IPS-18c (cell line): ENCODE measurements around the gene DPEP1.
"Not testable (repeated sequence)": the region's sequence is repeated elsewhere in the genome, so short reads cannot be mapped to it uniquely, and the experiment has no call there.

ENCODE experiments used
- H3K4me3 ChIP-seq: 2 replicates; pipeline ENCODE4 v1.7.0; 2013; ENCODE audit warnings: low read depth, mild to moderate bottlenecking, low read length, moderate library complexity; ENCODE audit not compliant: insufficient read depth
- H3K9me3 ChIP-seq: one replicate; pipeline ENCODE4 v1.6.1; 2013; ENCODE audit warnings: mild to moderate bottlenecking, low read length, moderate library complexity; ENCODE audit not compliant: control insufficient read depth, insufficient read depth

DPEP1 gene

DNA sequence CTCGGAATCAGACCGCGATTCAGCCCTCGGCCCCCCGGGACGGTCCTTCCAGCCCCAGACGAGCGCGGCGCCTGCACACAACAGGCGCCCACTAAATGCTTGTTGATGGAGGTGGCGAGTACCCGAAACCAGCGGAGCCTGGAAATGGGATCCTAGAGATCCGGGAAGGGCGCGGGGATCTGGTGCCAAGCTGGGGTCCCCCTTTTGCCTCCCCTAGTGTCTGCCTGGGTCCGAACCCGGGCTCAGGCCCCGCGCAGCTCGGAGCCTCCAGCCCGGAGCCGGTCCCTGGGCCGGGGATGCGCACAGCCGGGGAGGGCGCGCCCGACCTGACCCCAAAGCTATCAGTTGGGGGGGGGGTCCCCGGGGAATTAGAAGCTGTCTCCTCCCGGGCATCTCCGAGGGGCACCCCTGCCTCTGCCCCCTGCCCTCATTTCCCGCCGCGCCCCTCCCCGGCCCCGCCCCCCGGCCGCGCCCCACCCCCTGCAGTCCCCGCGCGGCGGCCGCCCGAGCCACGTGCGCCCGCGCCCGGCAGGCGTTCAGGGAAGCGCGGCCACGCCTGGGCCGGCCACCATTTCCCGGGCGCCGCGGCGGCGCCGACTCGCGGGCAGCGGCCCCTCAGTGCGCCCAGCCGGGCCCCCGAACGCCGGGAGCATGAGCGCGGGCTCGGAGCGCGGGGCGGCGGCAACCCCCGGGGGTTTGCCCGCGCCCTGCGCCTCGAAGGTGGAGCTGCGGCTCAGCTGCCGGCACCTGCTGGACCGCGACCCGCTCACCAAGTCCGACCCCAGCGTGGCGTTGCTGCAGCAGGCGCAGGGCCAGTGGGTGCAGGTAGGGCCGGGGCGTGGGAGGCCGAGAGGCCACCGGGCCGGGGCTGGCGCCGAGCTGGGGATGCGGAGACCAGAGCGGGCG lies 37.9 kb upstream of the DPEP1 start, which contains the start of gene CPNE7:
Gene CPNE7, plus strand, starts transcription at position 512 of the 906 bp plus-strand sequence. Its CDS starts 140 bp downstream, at position 652.
- H3K9me3 ChIP-seq: no peaks in the 10 kb centered on the region
- peak within 1 kb of the TSS; percentile 72 for H3K4me3 ChIP-seq

DNA sequence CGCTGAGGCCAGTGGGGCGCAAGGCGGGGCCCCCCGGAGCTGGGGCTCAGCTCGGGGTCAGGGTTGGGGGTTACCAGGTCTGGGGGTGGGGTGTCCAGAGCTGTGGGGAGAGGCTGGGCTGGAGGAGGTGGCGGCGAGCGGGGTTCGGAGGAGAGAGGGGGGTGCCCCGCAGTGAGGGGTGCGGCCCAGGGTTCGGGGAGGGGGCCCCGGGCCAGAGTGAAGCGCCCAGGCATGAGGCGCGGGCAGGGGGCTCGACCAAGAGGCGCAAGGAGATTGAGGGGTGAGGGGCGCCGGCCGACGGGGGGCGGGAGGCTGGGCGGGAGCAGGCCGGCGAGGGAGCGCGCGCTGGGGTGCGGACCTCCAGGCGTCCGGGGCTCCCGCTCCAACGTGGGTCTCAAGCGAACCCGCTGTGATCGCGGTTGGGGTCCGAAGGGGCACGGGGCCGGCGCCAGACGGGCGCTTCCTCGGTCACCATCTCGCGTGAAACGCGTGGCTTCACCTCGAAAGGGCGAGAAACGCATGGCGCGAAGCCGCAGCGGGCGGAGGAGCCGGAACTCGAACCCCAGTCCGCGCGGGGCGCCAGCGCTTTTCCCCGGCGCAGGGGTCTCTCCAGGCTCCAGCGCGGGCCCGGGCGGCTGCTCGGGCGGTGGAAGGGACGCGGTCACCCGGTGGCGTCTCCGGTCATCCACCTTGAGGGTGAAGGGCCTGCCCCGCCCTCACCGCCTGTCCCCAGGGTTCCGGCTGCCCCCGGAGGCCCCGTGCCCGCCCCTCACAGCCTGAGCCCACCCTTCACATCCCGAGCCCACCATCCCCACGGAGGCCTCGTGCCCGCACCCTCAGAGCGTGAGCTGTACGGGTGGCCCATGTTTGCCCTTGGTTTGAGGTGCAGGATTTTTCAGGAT lies 37.0 kb upstream of the DPEP1 start:
- peak overlapping the region; percentile 60 for H3K4me3 ChIP-seq
- no peaks in the 10 kb centered on the region for H3K9me3 ChIP-seq

DNA sequence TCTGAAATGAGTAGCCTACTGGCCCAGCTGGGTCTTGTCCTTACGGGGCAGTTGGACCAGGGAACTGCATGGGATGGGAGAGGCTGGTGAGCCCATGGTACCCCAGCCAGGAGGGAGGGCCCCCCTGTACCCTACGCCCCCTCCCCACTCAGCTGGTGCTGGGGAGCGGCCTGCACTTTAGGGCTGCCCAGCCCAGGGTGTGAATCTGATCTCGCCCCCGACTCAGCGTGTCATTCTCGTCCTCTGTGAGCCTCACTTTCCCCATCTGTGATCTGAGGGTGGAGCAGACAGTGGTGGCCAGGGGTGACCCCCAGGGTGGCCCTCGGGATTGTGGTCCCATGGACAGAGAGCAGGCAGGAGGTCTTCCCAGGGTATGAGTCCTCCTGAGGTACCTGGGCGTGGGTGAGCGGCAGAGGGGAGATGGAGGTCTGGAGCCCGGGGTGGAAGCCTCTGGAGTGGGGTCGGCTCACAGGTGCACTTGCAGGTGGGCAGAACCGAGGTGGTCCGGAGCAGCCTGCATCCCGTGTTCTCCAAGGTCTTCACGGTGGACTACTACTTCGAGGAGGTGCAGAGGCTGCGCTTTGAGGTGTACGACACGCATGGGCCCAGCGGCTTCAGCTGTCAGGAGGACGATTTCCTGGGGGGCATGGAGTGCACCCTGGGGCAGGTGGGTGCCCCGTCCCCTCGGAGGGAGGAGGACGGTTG lies 36.2 kb upstream of the DPEP1 start:
- Histone ChIP-seq H3K9me3 (no peaks in the 10 kb centered on the region), H3K4me3 (no peak overlapping the region; the same call in 1 of the 2 replicates)

DNA sequence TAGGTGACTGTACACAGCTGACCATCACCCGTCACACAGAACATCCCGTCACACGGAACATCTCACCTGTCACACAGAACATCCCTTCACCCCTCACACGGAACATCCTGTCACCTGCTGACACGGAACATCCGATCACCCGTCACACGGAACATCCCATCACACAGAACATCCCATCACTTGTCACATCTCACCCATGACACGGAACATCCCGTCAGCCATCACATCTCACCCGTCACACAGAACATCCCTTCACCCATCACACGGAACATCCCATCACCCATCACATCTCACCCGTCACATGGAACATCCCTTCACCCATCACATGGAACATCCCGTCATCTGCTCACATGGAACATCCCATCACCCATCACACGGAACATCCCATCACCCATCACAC lies 34.1 kb upstream of the DPEP1 start:
- Histone ChIP-seq H3K4me3 (no peak overlapping the region), H3K9me3 (no peaks in the 10 kb centered on the region)

DNA sequence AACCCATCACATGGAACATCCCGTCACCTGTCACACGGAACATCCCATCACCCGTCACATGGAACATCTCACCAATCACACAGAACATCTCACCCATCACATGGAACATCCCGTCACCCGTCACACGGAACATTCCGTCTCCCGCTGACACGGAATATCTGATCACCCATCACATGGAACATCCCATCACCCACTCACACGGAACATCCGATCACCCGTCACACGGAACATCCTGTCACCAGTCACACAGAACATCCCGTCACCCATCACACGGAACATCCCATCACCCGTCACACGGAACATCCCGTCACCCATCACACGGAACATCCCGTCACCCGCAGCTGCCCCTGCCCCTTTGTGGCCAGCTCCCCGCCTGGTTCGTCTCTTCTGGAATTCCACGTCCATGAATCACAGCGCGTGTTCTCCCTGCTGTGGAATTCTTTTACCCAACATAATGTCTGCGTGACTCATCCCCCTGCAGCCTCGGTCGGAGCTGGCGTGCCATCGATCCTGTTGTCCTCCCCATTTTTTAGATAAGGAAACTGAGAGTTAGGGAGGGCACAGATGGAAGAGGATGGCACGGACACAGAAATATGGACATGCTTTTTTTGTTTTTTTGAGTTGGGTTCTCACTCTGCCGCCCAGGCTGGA lies 32.3 kb upstream of the DPEP1 start:
- no peak overlapping the region for H3K4me3 ChIP-seq
- H3K9me3 ChIP-seq: no peaks in the 10 kb centered on the region

DNA sequence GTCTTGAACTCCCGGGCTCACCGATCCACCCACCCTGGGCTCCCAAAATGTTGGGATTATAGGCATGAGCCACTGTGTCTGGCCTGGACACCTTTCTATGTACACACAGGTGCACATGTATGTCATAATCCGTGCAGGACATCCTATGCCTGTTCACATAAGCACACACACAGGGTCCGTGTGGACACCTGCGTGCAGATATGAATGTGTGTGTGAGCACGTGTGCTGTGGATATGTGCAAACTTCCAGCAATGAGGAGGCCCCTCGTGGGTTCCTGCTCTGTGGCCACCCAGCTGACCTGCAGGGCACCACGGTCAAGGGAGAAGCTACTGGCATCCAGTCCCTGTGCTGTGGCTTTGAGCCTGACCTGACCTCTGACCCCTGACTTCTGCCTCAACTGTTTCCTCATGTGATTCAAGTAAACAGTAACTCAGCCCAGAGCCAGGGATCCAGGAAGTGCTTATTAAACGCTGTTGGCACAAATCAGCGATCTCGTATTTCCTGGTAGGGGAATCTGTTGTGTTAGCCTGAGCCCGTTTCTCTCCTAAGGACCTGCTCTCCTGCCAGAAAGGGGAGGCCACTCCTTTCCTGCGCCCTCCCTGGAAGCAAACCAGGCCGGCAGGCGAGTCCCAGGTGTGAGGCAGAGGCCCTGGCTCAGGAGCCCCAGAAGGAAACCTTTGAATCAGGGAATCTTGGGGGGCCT lies 31.4 kb upstream of the DPEP1 start:
- no peak overlapping the region for H3K4me3 ChIP-seq
- H3K9me3 ChIP-seq: no peaks in the 10 kb centered on the region

DNA sequence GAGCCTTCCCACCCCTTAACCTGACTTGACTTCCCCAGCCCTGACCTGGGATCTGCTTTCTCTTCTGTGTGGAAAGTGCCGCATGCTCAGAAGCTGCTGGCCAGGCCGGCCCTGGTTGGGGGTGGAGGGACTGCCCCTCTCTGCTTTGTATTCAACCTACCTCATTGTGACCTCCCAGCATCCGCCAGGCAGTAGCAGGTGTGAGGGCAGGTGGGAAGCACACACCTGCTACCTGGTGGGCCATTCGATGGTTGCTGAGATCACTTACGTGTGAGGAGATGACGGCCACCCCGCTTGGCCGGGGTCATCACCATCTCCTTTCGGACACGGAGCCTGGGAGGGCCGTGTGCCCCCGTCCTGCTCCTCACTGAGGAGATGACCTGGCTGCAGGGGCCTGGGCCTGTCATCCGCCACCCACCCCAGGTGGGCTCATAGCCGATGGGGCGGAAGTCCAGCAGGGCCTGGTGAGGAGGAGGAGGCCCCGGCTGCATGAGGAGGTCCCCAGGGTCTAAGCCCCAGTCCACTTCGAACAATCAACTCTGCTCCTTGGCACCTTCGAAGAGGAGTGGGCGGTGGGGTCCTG lies 30.7 kb upstream of the DPEP1 start:
- no peak overlapping the region for H3K4me3 ChIP-seq
- no peaks in the 10 kb centered on the region for H3K9me3 ChIP-seq

DNA sequence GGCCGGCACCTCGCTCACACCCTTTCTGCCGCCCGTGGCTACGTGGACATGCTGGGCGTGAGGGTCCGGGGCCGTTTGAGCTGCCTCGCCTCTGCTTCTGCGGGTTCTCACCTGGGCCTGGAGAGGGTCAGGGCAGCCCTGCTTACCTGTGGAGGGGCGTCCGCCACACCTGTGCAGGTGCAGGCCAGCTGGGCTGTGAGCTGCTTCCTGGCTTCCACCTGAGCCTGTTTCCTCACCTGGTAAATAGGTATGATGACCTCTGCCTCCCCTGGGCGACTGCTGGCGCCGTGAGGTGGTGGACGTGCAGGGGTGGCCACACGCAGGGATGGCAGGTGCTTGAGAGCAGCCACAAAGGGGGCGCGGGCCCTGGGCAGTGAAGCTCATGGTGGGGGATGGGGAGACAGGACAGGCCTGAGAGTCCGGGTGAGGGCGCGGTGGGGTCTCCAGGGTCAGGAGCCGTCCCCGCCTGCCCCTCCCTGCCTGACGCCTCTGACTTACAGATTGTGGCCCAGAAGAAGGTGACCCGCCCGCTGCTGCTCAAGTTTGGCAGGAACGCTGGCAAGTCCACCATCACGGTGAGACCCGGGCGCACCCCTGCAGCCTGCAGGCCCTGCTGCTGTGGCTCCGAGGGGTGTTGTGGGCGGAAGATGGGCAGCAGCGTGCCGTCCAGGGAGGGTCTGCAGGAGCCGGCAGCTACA lies 30.1 kb upstream of the DPEP1 start:
- H3K9me3 ChIP-seq: no peaks in the 10 kb centered on the region
- no peak overlapping the region for H3K4me3 ChIP-seq

DNA sequence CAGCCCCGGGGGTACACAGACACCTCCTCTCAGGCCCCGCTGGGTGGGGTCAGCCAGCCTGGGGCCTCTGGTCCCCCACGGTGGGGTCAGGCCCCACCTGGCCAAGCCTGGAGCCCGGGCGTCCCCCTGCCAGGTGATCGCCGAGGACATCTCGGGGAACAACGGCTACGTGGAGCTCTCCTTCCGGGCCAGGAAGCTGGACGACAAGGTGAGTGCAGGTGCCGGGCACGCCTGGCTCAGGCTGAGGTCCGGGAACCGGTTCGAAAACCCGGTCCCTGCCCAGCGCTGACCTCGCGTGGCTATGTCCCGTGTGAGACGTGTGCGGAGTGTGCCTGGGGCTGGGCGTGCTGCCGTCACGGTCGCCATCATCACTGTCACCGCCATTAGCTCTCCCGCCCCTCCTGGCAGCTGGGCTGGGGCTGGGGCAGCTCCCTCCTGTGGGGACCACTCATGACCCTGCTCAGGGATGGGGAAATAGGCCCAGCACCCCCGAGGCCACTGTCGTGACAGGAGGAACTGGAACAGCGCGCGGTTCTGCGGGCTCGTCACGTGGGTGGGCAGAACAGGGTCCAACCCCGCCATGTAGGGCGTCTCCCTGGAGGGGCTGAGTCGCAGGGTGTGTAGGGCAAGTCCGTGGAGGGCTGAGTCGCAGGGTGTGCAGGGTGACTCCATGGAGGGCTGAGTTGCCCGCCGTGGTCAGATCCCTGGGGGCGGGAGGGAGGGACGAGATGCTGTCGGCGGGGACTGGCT lies 29.4 kb upstream of the DPEP1 start:
- Histone ChIP-seq H3K9me3 (no peaks in the 10 kb centered on the region), H3K4me3 (no peak overlapping the region)

DNA sequence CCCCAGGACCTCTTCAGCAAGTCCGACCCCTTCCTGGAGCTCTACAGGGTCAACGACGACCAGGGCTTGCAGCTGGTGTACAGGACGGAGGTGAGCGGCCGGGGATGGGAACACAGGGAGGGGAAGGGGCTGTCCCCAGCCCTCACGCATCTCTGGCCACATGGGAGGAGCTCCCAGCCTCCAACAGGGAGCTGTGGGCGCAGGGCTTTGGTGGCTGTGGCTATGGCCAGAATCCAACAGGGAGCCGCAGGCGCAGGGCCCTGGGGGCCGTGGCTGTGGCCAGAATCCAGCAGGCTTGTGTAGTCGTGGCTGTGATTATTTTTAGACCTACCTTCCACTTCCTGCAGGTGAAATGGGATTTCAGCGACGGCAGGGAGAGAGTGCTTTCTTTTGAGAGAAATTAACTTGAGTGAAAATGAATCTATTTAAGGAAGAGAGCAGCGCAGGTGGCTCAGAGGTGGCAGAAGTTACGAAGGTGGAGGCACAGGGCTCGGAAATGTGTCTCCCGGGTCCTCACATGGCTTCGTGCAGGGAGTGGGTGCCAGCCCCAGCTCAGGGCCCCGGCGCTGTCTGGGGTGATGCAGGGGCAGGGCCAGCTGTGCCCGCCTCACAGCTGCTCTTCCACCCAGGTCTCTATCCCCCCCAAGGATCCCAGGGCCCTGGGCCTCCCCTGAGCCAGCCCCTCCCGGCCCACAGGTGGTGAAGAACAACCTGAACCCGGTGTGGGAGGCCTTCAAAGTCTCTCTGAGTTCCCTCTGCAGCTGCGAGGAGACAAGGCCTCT lies 28.5 kb upstream of the DPEP1 start:
- Histone ChIP-seq H3K9me3 (no peaks in the 10 kb centered on the region), H3K4me3 (no peak overlapping the region)

DNA sequence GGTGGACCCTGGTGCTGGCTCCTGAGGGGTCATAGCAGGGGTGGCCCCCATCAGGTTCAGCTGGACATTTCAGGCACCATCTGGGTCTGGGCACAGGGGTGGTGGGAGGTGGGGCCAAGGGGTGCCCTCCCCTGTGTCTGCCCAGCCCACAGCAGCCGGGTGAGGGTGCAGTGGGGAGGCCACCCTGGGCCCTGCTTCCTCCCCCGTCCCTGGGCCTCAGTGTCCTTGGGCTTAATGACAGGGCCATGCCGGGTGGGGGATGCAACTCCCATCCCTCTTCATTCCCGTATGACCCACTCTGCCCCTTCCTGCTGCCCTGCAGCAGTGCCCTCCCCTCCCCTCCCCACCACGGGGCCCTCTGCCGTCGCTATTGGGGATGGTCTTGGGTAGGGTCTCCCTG lies 27.2 kb upstream of the DPEP1 start:
- no peaks in the 10 kb centered on the region for H3K9me3 ChIP-seq
- H3K4me3 ChIP-seq: no peak overlapping the region

DNA sequence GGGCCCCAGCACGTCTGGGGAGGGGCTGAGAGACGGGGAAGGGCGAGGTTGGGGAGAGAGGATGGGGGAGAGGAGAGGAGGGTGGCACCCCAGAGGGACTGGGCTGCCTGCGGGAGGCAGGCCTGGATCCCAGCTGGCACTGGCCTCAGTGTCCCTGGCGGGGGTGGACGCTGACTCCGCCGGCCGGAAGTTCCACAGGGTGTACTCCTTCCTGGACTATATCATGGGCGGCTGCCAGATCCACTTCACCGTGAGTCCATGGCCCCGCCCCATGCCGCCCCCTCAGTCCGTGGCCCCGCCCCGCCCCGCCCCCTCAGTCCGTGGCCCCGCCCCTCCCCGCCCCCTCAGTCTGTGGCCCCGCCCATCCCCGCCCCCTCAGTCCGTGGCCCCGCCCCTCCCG lies 26.6 kb upstream of the DPEP1 start:
- Histone ChIP-seq H3K9me3 (no peaks in the 10 kb centered on the region), H3K4me3 (no peak overlapping the region)

DNA sequence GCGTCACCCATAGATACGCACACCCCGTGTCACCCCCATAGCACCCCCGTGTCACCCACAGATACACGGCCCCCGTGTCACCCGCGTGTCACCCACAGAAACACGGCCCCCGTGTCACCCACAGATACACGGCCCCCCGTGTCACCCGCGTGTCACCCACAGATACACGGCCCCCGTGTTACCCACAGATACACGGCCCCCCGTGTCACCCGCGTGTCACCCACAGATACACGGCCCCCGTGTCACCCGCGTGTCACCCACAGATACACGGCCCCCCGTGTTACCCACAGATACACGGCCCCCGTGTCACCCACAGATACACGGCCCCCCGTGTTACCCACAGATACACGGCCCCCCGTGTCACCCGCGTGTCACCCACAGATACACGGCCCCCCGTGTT lies 25.8 kb upstream of the DPEP1 start:
- H3K4me3 ChIP-seq, H3K9me3 ChIP-seq: not testable (repeated sequence)

DNA sequence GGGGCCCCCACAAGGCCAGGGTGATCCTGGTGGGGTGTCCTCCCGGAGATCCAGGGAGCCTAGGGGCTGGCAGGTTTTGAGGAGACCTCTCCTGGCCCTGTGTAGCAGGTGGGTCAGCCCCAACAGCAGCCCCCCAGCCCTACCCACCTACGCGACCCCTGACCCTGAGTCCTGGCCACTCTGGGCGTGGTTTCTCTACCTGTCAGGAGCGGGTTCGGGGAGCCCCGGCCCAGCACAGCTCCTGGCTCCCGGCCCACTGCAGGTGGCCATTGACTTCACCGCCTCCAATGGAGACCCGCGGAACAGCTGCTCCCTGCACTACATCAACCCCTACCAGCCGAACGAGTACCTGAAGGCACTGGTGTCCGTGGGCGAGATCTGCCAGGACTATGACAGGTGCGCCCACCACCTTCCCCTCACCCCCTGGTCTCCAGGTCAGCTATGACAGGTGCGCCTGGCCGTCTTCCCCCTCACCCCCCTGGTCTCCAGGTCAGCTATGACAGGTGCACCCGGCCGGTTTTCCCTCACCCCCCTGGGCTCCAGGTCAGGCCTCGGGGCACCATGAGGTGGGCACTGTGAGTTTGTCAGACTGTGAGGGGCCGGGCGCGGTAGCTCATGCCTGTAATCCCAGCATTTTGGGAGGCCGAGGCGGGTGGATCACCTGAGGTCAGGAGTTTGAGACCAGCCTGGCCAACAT lies 24.9 kb upstream of the DPEP1 start:
- H3K9me3 ChIP-seq: no peaks in the 10 kb centered on the region
- H3K4me3 ChIP-seq: no peak overlapping the region
